Mesenchymal stem cell (in vitro differentiated cells and primary cell): Measurements from ENCODE around the gene ZNF865.

Experiments used
- DNase-seq: peaks from one replicate; pipeline ENCODE4 v3.0.0-alpha.2; 2013
- H2AFZ ChIP-seq: one replicate; pipeline ENCODE4 v1.6.1; 2013; ENCODE audit warnings: low read depth, mild to moderate bottlenecking, control low read depth, inconsistent platforms, low read length, moderate library complexity
- H2AK5ac ChIP-seq: 2 replicates; pipeline ENCODE4 v1.6.1; 2013; ENCODE audit warnings: low read length, moderate library complexity, mild to moderate bottlenecking, inconsistent platforms; ENCODE audit not compliant: severe bottlenecking
- H2BK120ac ChIP-seq: one replicate; pipeline ENCODE4 v1.6.1; 2013; ENCODE audit warnings: low read depth, mild to moderate bottlenecking, inconsistent platforms, low read length, moderate library complexity
- H2BK12ac ChIP-seq, 2 experiments: one replicate each; pipeline ENCODE4 v1.6.1; 2013; ENCODE audit warnings: inconsistent platforms in 2 of 2, low read length in 2 of 2, mild to moderate bottlenecking in 2 of 2, moderate library complexity in 2 of 2, control low read depth in 1 of 2
- H2BK15ac ChIP-seq: one replicate; pipeline ENCODE4 v1.6.1; 2013; ENCODE audit warnings: mild to moderate bottlenecking, low read depth, inconsistent platforms; ENCODE audit not compliant: poor library complexity, severe bottlenecking
- H2BK5ac ChIP-seq: 2 replicates; pipeline ENCODE4 v1.6.1; 2013; ENCODE audit warnings: low read depth, mild to moderate bottlenecking, low read length, control low read depth, inconsistent platforms; ENCODE audit not compliant: poor library complexity, severe bottlenecking
- H3K14ac ChIP-seq, 2 experiments: one replicate each; pipeline ENCODE4 v1.6.1; 2013; ENCODE audit warnings: inconsistent platforms in 2 of 2, low read length in 2 of 2, control low read depth in 1 of 2, mild to moderate bottlenecking in 1 of 2, moderate library complexity in 1 of 2
- H3K18ac ChIP-seq, 2 experiments: one replicate each; pipeline ENCODE4 v1.6.1; 2013; ENCODE audit warnings: inconsistent platforms in 2 of 2, low read length in 2 of 2, control low read depth in 1 of 2, low read depth in 1 of 2, mild to moderate bottlenecking in 1 of 2
- H3K23ac ChIP-seq, 2 experiments: one replicate each; pipeline ENCODE4 v1.6.1; 2013; ENCODE audit warnings: inconsistent platforms in 2 of 2, low read length in 2 of 2, mild to moderate bottlenecking in 2 of 2, moderate library complexity in 2 of 2, control low read depth in 1 of 2
- H3K27ac ChIP-seq: 2 replicates; pipeline ENCODE4 v1.5.1; 2013; ENCODE audit warnings: mild to moderate bottlenecking, moderate library complexity, low read length, control low read depth, inconsistent platforms; ENCODE audit not compliant: poor library complexity, severe bottlenecking
- H3K27me3 ChIP-seq, 2 experiments: 2 replicates each; pipeline versions ENCODE4 v1.6.1 to v1.7.0; 2013; ENCODE audit warnings: low read length in 2 of 2, mild to moderate bottlenecking in 2 of 2, moderate library complexity in 2 of 2, control low read depth in 1 of 2, inconsistent platforms in 1 of 2; ENCODE audit not compliant: control insufficient read depth in 1 of 2, insufficient read depth in 1 of 2
- H3K36me3 ChIP-seq, 2 experiments: 2 replicates each; pipeline versions ENCODE4 v1.6.1 to v1.7.0; 2013; ENCODE audit warnings: low read length in 2 of 2, control low read depth in 1 of 2, inconsistent platforms in 1 of 2, low read depth in 1 of 2, mild to moderate bottlenecking in 1 of 2; ENCODE audit not compliant: insufficient read depth in 2 of 2, control insufficient read depth in 1 of 2
- H3K4ac ChIP-seq, 2 experiments: one replicate each; pipeline ENCODE4 v1.6.1; 2013; ENCODE audit warnings: inconsistent platforms in 2 of 2, low read length in 2 of 2, mild to moderate bottlenecking in 2 of 2, moderate library complexity in 2 of 2, control low read depth in 1 of 2, low read depth in 1 of 2
- H3K4me1 ChIP-seq: 2 replicates; pipeline ENCODE4 v1.6.1; 2013; ENCODE audit warnings: low read depth, low read length, control low read depth; ENCODE audit not compliant: control insufficient read depth, insufficient read depth
- H3K4me2 ChIP-seq: 2 replicates; pipeline ENCODE4 v1.6.1; 2013; ENCODE audit warnings: low read length, mild to moderate bottlenecking, inconsistent platforms; ENCODE audit not compliant: poor library complexity, severe bottlenecking
- H3K4me3 ChIP-seq, 2 experiments: 2 replicates each; pipeline versions ENCODE4 v1.5.1 to v1.7.0; 2013; ENCODE audit warnings: low read length in 2 of 2, mild to moderate bottlenecking in 2 of 2, control low read depth in 1 of 2, low read depth in 1 of 2; ENCODE audit not compliant: insufficient read depth in 1 of 2
- H3K79me1 ChIP-seq: replicated peaks from 2 replicates; pipeline ENCODE4 v1.6.1; 2013; ENCODE audit warnings: mild to moderate bottlenecking, control low read depth, low read length, inconsistent platforms; ENCODE audit not compliant: poor library complexity, severe bottlenecking
- H3K9ac ChIP-seq: 2 replicates; pipeline ENCODE4 v1.7.0; 2013; ENCODE audit warnings: mild to moderate bottlenecking, low read length, moderate library complexity
- H3K9me3 ChIP-seq: 2 replicates; pipeline ENCODE4 v1.7.0; 2013; ENCODE audit warnings: mild to moderate bottlenecking, low read length; ENCODE audit not compliant: control insufficient read depth
- H4K8ac ChIP-seq: one replicate; pipeline ENCODE4 v1.6.1; 2013; ENCODE audit warnings: inconsistent platforms, mild to moderate bottlenecking, low read length, moderate library complexity
- H4K91ac ChIP-seq: one replicate; pipeline ENCODE4 v1.6.1; 2013; ENCODE audit warnings: mild to moderate bottlenecking, low read length, inconsistent platforms
- WGBS: methylation state at CpG from one replicate; pipeline ENCODE4 v1.1.7; 2013; ENCODE audit warnings: mixed read lengths; 5-methylcytosine and 5-hydroxymethylcytosine counted together

ZNF865 gene

DNA sequence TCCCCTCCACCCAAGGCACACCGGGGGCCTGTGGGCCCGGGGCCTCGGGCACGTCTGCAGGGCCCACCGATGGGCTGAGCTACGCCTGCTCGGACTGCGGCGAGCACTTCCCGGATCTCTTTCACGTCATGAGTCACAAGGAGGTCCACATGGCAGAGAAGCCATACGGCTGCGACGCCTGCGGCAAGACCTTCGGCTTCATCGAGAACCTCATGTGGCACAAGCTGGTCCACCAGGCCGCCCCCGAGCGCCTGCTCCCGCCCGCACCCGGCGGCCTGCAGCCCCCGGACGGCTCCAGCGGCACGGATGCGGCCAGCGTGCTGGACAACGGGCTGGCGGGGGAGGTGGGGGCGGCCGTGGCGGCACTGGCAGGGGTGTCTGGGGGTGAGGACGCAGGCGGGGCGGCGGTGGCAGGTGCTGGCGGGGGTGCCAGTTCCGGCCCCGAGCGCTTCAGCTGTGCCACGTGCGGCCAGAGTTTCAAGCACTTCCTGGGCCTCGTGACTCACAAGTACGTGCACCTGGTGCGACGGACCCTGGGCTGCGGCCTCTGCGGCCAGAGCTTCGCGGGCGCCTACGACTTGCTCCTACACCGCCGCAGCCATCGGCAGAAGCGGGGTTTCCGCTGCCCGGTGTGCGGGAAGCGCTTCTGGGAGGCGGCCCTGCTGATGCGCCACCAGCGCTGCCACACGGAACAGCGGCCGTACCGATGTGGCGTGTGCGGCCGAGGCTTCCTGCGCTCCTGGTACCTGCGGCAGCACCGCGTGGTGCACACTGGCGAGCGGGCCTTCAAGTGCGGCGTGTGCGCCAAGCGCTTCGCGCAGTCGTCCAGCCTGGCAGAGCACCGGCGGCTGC lies 10.3 kb downstream of the ZNF865 start:
- no peak overlapping the region for H3K4me3 ChIP-seq
- H3K9ac ChIP-seq = no peak overlapping the region
- no peak overlapping the region for H3K27ac ChIP-seq
- H3K27me3 ChIP-seq = no peaks in the 10 kb centered on the region
- no peak overlapping the region for H2AK5ac ChIP-seq
- no peak overlapping the region for H3K18ac ChIP-seq
- no peak overlapping the region for H2BK12ac ChIP-seq
- DNase-seq = no peak
- H3K4me1 ChIP-seq = peaks cover 3% of the 10 kb centered on the region
- no peak overlapping the region for H2AFZ ChIP-seq
- H4K8ac ChIP-seq = no peak overlapping the region
- H3K36me3 ChIP-seq = peaks cover 28 to 71% of the 10 kb centered on the region in 2 experiments
- no peak overlapping the region for H2BK5ac ChIP-seq
- no peak overlapping the region for H3K23ac ChIP-seq
- no peaks in the 10 kb centered on the region for H3K9me3 ChIP-seq
- 99% methylated on average over 88 of the region's 88 CpGs for WGBS
- H2BK120ac ChIP-seq = no peak overlapping the region
- H3K4ac ChIP-seq = no peak overlapping the region
- peaks cover 42% of the 10 kb centered on the region for H3K79me1 ChIP-seq
- H2BK15ac ChIP-seq = no peak overlapping the region
- no peak overlapping the region for H3K4me2 ChIP-seq
- no peak overlapping the region for H3K14ac ChIP-seq
- H4K91ac ChIP-seq = no peak overlapping the region

DNA sequence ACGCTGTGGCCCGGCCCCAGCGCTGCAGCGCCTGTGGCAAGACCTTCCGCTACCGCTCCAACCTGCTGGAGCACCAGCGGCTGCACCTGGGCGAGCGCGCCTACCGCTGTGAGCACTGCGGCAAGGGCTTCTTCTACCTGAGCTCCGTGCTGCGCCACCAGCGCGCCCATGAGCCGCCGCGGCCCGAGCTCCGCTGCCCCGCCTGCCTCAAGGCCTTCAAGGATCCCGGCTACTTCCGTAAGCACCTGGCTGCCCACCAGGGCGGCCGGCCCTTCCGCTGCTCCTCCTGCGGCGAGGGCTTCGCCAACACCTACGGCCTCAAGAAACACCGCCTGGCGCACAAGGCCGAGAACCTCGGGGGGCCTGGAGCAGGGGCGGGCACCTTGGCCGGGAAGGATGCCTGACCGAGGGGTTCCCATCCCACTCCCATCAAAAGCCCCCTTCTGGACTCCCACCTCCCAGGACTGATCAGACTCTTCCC lies 11.0 kb downstream of the ZNF865 start:
- Histone ChIP-seq H2BK120ac (no peak overlapping the region), H3K27me3 (no peaks in the 10 kb centered on the region), H3K27ac (no peak overlapping the region), H3K18ac (no peak overlapping the region), H3K4me3 (no peak overlapping the region), H3K79me1 (peaks cover 38% of the 10 kb centered on the region), H4K91ac (no peak overlapping the region), H2BK5ac (no peak overlapping the region), H3K9ac (no peak overlapping the region), H4K8ac (no peak overlapping the region), H2BK12ac (no peak overlapping the region), H3K14ac (no peak overlapping the region), H3K4me1 (peaks cover 3% of the 10 kb centered on the region), H2BK15ac (no peak overlapping the region), H3K9me3 (no peaks in the 10 kb centered on the region), H3K36me3 (peaks cover 31 to 71% of the 10 kb centered on the region in 2 experiments), H2AFZ (no peak overlapping the region), H3K4me2 (no peak overlapping the region), H2AK5ac (no peak overlapping the region), H3K23ac (no peak overlapping the region), H3K4ac (no peak overlapping the region)
- no peak for DNase-seq
- 99% methylated on average over 38 of the region's 38 CpGs for WGBS

DNA sequence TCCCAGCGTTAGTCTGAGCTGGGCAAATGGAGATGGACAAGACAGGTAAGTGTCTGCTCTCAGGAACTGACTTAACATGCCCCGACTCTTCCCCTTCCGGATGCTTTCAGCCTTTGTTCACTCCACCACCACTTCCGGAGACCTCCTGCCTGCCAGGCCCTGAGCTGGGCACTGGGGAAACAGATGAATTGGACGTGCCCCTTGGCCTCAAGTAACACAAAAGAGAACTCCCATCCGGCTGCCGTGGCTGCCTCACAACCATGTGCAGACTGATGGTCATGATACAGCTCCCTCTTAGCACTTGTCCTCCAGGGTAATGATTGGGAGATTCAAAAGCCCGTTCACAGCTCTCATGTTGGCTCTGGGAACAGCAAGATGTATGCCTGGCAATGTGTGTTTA lies 12.0 kb downstream of the ZNF865 start:
- no peak for DNase-seq
- Histone ChIP-seq H4K91ac (no peak overlapping the region), H3K4me3 (no peak overlapping the region), H2BK5ac (no peak overlapping the region), H2BK120ac (no peak overlapping the region), H3K79me1 (peaks cover 36% of the 10 kb centered on the region), H2BK12ac (no peak overlapping the region), H3K36me3 (peaks cover 31 to 75% of the 10 kb centered on the region in 2 experiments), H2AFZ (no peak overlapping the region), H4K8ac (no peak overlapping the region), H3K4ac (no peak overlapping the region), H3K14ac (no peak overlapping the region), H3K9me3 (no peaks in the 10 kb centered on the region), H3K9ac (no peak overlapping the region), H2BK15ac (no peak overlapping the region), H3K23ac (no peak overlapping the region), H3K4me1 (peaks cover 6% of the 10 kb centered on the region), H3K4me2 (no peak overlapping the region), H3K27ac (no peak overlapping the region), H2AK5ac (no peak overlapping the region), H3K27me3 (no peaks in the 10 kb centered on the region), H3K18ac (no peak overlapping the region)
- whole genome bisulfite sequencing = 92% methylated on average over 8 of the region's 8 CpGs

DNA sequence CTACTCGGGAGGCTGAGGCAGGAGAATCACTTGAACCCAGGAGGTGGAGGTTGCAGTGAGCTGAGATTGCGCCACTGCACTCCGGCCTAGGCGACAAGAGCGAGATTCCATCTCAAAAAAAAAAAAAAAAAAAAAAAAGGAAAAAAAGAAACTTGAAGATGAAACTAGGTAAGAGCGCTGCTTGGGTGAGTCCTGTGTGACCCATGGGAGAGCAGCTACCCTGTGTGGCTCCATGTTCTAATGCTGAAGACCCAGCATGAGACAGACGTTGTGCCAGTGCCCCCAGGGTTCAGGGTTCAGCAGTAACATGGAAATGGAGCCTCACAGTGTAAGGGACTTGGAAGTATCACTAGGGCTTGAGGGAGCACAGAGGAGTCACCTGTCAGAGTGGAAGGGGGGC lies 13.0 kb downstream of the ZNF865 start:
- no peak overlapping the region for H4K8ac ChIP-seq
- peaks cover 31 to 72% of the 10 kb centered on the region in 2 experiments for H3K36me3 ChIP-seq
- H3K4me2 ChIP-seq = no peak overlapping the region
- H3K14ac ChIP-seq = no peak overlapping the region
- no peak overlapping the region for H2BK5ac ChIP-seq
- no peak overlapping the region for H3K4ac ChIP-seq
- peaks cover 7% of the 10 kb centered on the region for H3K4me1 ChIP-seq
- DNase-seq = no peak
- no peaks in the 10 kb centered on the region for H3K9me3 ChIP-seq
- H3K9ac ChIP-seq = no peak overlapping the region
- no peaks in the 10 kb centered on the region for H3K27me3 ChIP-seq
- H3K4me3 ChIP-seq = no peak overlapping the region
- no peak overlapping the region for H3K27ac ChIP-seq
- H3K18ac ChIP-seq = no peak overlapping the region
- no peak overlapping the region for H2AFZ ChIP-seq
- H3K23ac ChIP-seq = no peak overlapping the region
- H3K79me1 ChIP-seq = peaks cover 41% of the 10 kb centered on the region
- H2AK5ac ChIP-seq = no peak overlapping the region
- H2BK120ac ChIP-seq = no peak overlapping the region
- H2BK15ac ChIP-seq = no peak overlapping the region
- no peak overlapping the region for H4K91ac ChIP-seq
- WGBS = 82% methylated on average over 4 of the region's 7 CpGs
- H2BK12ac ChIP-seq = no peak overlapping the region
